ENCODE data around the gene ZNF385D. TPM values are rescaled to one million over a fixed set of nuclear protein-coding genes. Genes with fewer than 3 reads are reported as not detected.

Gene ZNF385D
- total RNA-seq, 1 donor from 2014 or later = 0.43 TPM

GRCh38 chr3:21542656-21543379 lies 208.2 kb downstream of the ZNF385D start:
- Mint-ChIP-seq H3K27me3 (ENCODE audit: unreplicated experiment) (peaks cover 10% of the 10 kb centered on the region), H3K27ac (ENCODE audit: unreplicated experiment) (no peak overlapping the region), H3K9me3 (ENCODE audit: unreplicated experiment) (no peaks in the 10 kb centered on the region)

GRCh38 chr3:21540265-21540664 lies 210.7 kb downstream of the ZNF385D start:
- DNase-seq (ENCODE audit: extremely low spot score, unreplicated experiment) = no peak
- H3K9me3 Mint-ChIP-seq (ENCODE audit: unreplicated experiment) = no peaks in the 10 kb centered on the region
- H3K27ac Mint-ChIP-seq (ENCODE audit: unreplicated experiment) = no peak overlapping the region
- no peaks in the 10 kb centered on the region for H3K4me1 Mint-ChIP-seq (ENCODE audit: unreplicated experiment)
- H3K4me3 Mint-ChIP-seq (ENCODE audit: unreplicated experiment) = no peak overlapping the region
- H3K27me3 Mint-ChIP-seq (ENCODE audit: unreplicated experiment) = peaks cover 12% of the 10 kb centered on the region
- no peak for TF ChIP-seq CTCF (IDR thresholded peaks at IDR 0.05)
- H3K36me3 Mint-ChIP-seq (ENCODE audit: unreplicated experiment) = no peaks in the 10 kb centered on the region

More at GRCh38 chr3:21542656-21543379, 208.2 kb downstream of the ZNF385D start:
- H3K4me3 Mint-ChIP-seq (ENCODE audit: unreplicated experiment) = no peak overlapping the region
- TF ChIP-seq CTCF (IDR thresholded peaks at IDR 0.05) = no peak
- DNase-seq (ENCODE audit: extremely low spot score, unreplicated experiment) = no peak
- no peaks in the 10 kb centered on the region for H3K4me1 Mint-ChIP-seq (ENCODE audit: unreplicated experiment)
- H3K36me3 Mint-ChIP-seq (ENCODE audit: unreplicated experiment) = no peaks in the 10 kb centered on the region

GRCh38 chr3:21534462-21534861 lies 216.5 kb downstream of the ZNF385D start:
- H3K27ac Mint-ChIP-seq (ENCODE audit: unreplicated experiment) = no peak overlapping the region
- no peaks in the 10 kb centered on the region for H3K36me3 Mint-ChIP-seq (ENCODE audit: unreplicated experiment)
- H3K9me3 Mint-ChIP-seq (ENCODE audit: unreplicated experiment) = no peaks in the 10 kb centered on the region
- no peak for DNase-seq (ENCODE audit: extremely low spot score, unreplicated experiment)
- H3K4me1 Mint-ChIP-seq (ENCODE audit: unreplicated experiment) = no peaks in the 10 kb centered on the region
- H3K27me3 Mint-ChIP-seq (ENCODE audit: unreplicated experiment) = peaks cover 22% of the 10 kb centered on the region
- H3K4me3 Mint-ChIP-seq (ENCODE audit: unreplicated experiment) = no peak overlapping the region
- TF ChIP-seq CTCF (IDR thresholded peaks at IDR 0.05) = no peak

- Mint-ChIP-seq H3K4me1 (ENCODE audit: unreplicated experiment) (no peaks in the 10 kb centered on the region), H3K9me3 (ENCODE audit: unreplicated experiment) (no peaks in the 10 kb centered on the region), H3K27me3 (ENCODE audit: unreplicated experiment) (peaks cover 21% of the 10 kb centered on the region), H3K27ac (ENCODE audit: unreplicated experiment) (no peak overlapping the region), H3K4me3 (ENCODE audit: unreplicated experiment) (no peak overlapping the region), H3K36me3 (ENCODE audit: unreplicated experiment) (no peaks in the 10 kb centered on the region)
- DNase-seq (ENCODE audit: extremely low spot score, unreplicated experiment) = no peak
- TF ChIP-seq CTCF (IDR thresholded peaks at IDR 0.05) = no peak
These were observed 218.0 kb downstream of the ZNF385D start for GRCh38 chr3:21533002-21533401.

GRCh38 chr3:21531909-21532308 lies 219.1 kb downstream of the ZNF385D start:
- H3K27ac Mint-ChIP-seq (ENCODE audit: unreplicated experiment) = no peak overlapping the region
- no peaks in the 10 kb centered on the region for H3K9me3 Mint-ChIP-seq (ENCODE audit: unreplicated experiment)
- peaks cover 18% of the 10 kb centered on the region for H3K27me3 Mint-ChIP-seq (ENCODE audit: unreplicated experiment)
- no peaks in the 10 kb centered on the region for H3K4me1 Mint-ChIP-seq (ENCODE audit: unreplicated experiment)
- DNase-seq (ENCODE audit: extremely low spot score, unreplicated experiment) = no peak
- TF ChIP-seq CTCF (IDR thresholded peaks at IDR 0.05) = no peak
- no peaks in the 10 kb centered on the region for H3K36me3 Mint-ChIP-seq (ENCODE audit: unreplicated experiment)
- H3K4me3 Mint-ChIP-seq (ENCODE audit: unreplicated experiment) = no peak overlapping the region

Measured in osteocyte (in vitro differentiated cells).